Left lung (tissue), 10 donors: Measurements from ENCODE around the gene JARID2. TPM values are rescaled to one million over a fixed set of nuclear protein-coding genes. Genes with fewer than 3 reads are reported as not detected.

Source experiments
- ATAC-seq: fragments of 200-7000 bp; cut with Tn5 transposase; one replicate; pipeline ENCODE4 v1.9.1; 2020; ENCODE audit warnings: moderate library complexity
- DNase-seq, 4 donors: peaks; one replicate each; pipeline ENCODE4 v3.0.0-alpha.2; 2013 to 2020
- H3K27ac ChIP-seq, 2 donors: fragments of 200-600 bp; sonication (generic) in 1 of 2; one replicate each; pipeline versions ENCODE4 v1.5.0 to v1.8.0; 2020 to 2021
- H3K27me3 ChIP-seq, 2 donors: fragments of 200-600 bp; sonication (generic) in 1 of 2; one replicate each; pipeline versions ENCODE4 v1.5.0 to v1.8.0; 2020 to 2021
- H3K36me3 ChIP-seq, 2 donors: fragments of 200-600 bp; sonication (generic) in 1 of 2; one replicate each; pipeline versions ENCODE4 v1.5.0 to v1.8.0; 2020 to 2021
- H3K4me1 ChIP-seq, 2 donors: fragments of 200-600 bp; one replicate each; pipeline ENCODE4 v1.8.0; 2021
- H3K4me3 ChIP-seq, 2 donors: fragments of 200-600 bp; sonication (generic) in 1 of 2; one replicate each; pipeline versions ENCODE4 v1.5.0 to v1.8.0; 2020 to 2021; ENCODE audit warnings: mild to moderate bottlenecking in 1 of 2
- H3K9me3 ChIP-seq, 2 donors: fragments of 200-600 bp; sonication (generic) in 1 of 2; one replicate each; pipeline versions ENCODE4 v1.5.0 to v1.8.0; 2020 to 2021
- CTCF ChIP-seq, 2 donors: fragments of 200-600 bp; sonication (generic) in 1 of 2; IDR thresholded peaks; one replicate each; pipeline versions ENCODE4 v1.5.0 to v1.8.0; 2021; ENCODE audit warnings: antibody characterized with exemption in 2 of 2
- intact Hi-C, 2 donors: fragments of 100-400 bp; cut with DNase I; formaldehyde crosslinking; loops; one replicate each; pipeline versions ENCODE4 v1.11.2 to v1.14.2; 2022
- polyA plus RNA-seq, 6 donors: library from polyadenylated mRNA; unstranded; fragments of 120-200 nt; gene quantifications; one replicate each; pipeline ENCODE4 v1.2.1, GENCODE V29; 2013; ENCODE audit not compliant: insufficient read length in 6 of 6
- total RNA-seq, 2 donors: library from RNA; stranded (reverse); fragmentation: NEBNext Ultra II Directional; extraction: Animal tissue kit (Norgen Biotek cat#: 25700); gene quantifications; one replicate each; pipeline ENCODE4 v1.2.1, GENCODE V29; 2021
- donor health status: DM: no; HTN: yes; CAD: no.
- donor health status: DM: no; HTN: no; CAD: no.

Gene JARID2
- total and polyA plus RNA-seq, 8 donors, result 10.2 to 19.4 (median 17.8) TPM

- ATAC-seq, result peak; percentile 26
- DNase-seq, result no peak
- Histone ChIP-seq H3K36me3 (no peaks in the 10 kb centered on the region), H3K27ac (no peak overlapping the region), H3K4me3 (no peak overlapping the region), H3K9me3 (no peaks in the 10 kb centered on the region), H3K4me1 (peaks cover 0 to 49% of the 10 kb centered on the region in 2 donors), H3K27me3 (no peaks in the 10 kb centered on the region)
- TF ChIP-seq CTCF (IDR thresholded peaks at IDR 0.05), result no peak
- intact Hi-C loops, result no loop called here
Measured at GRCh38 chr6:15338476-15338875, 92.6 kb downstream of the JARID2 start.

DNA sequence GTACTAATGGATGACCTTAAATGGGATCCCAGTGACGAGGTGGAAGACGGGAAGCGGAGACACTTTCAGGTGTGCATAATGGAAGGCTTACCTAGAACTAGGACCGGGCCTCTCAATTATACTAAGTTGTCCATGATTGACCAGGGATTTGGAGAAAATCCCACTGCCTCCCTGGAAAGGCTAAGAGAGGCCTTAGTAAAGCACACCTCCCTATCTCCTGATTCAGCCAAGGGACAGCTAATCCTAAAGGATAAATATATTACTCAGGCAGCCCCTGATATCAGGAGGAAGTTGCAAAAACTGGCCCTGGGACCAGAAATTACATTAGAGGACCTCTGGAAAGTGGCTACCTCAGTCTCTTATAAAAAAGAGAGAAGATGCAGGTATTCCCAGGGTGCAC, 93.2 kb downstream of the JARID2 start:
- Histone ChIP-seq H3K27ac (no peak overlapping the region), H3K4me3 (no peak overlapping the region), H3K36me3 (no peaks in the 10 kb centered on the region), H3K4me1 (peaks cover 0 to 55% of the 10 kb centered on the region in 2 donors), H3K27me3 (no peaks in the 10 kb centered on the region), H3K9me3 (no peaks in the 10 kb centered on the region)
- DNase-seq (no peak), ATAC-seq (no peak)
- intact Hi-C loops, result no loop called here
- no peak for TF ChIP-seq CTCF (IDR thresholded peaks at IDR 0.05)

DNA sequence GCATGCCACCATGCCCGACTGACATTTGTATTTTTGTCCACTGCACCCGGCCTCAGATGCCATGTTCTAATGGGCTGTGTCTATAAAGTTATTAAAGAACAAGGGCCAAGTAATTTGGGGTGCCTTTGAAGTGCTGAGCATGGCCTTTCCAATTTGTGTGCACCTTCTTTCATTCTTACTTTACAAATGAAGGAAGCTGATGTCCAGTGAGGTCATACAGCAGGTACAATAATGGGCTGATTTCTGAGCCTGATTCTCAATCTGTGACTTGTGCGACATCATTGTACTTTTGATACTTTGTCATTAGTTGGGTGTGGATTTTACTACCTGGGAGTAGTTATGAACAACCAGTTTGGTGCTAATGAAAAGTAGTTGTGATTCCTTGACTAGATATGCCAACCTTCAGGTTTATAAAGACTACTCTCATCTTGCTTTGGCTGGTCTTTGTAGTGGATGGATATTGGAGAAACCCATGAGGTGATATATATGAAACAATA, 94.3 kb downstream of the JARID2 start:
- Histone ChIP-seq H3K27ac (no peak overlapping the region), H3K4me1 (peaks cover 6 to 65% of the 10 kb centered on the region in 2 donors), H3K27me3 (no peaks in the 10 kb centered on the region), H3K9me3 (no peaks in the 10 kb centered on the region), H3K4me3 (no peak overlapping the region), H3K36me3 (no peaks in the 10 kb centered on the region)
- DNase-seq, result no peak
- no peak for TF ChIP-seq CTCF (IDR thresholded peaks at IDR 0.05)
- intact Hi-C loops, result no loop called here
- no peak for ATAC-seq

GRCh38 chr6:15340775-15341174, 94.9 kb downstream of the JARID2 start:
- Histone ChIP-seq H3K4me1 (peaks cover 6 to 67% of the 10 kb centered on the region in 2 donors), H3K4me3 (no peak overlapping the region), H3K9me3 (no peaks in the 10 kb centered on the region), H3K36me3 (no peaks in the 10 kb centered on the region), H3K27me3 (no peaks in the 10 kb centered on the region), H3K27ac (peak overlapping the region in 1 of 2 donors; percentile 15)
- ATAC-seq (no peak), DNase-seq (no peak)
- intact Hi-C loops, result no loop called here
- no peak for TF ChIP-seq CTCF (IDR thresholded peaks at IDR 0.05)

GRCh38 chr6:15341311-15342001, 95.6 kb downstream of the JARID2 start:
- no peaks in the 10 kb centered on the region for H3K27me3 ChIP-seq
- H3K27ac ChIP-seq, result peak overlapping the region in 1 of 2 donors; percentile 15
- no peaks in the 10 kb centered on the region for H3K9me3 ChIP-seq
- H3K36me3 ChIP-seq, result no peaks in the 10 kb centered on the region
- no peak for TF ChIP-seq CTCF (IDR thresholded peaks at IDR 0.05)
- peaks cover 6 to 67% of the 10 kb centered on the region in 2 donors for H3K4me1 ChIP-seq
- ATAC-seq, result no peak
- H3K4me3 ChIP-seq, result no peak overlapping the region
- intact Hi-C loops, result no loop called here
- no peak for DNase-seq
